Lung (tissue), 16 donors: ENCODE results near the gene CAMK2G. TPM values are rescaled to one million over a fixed set of nuclear protein-coding genes. Genes with fewer than 3 reads are reported as not detected.

Source experiments
- ATAC-seq: fragments of 200-7000 bp; cut with Tn5 transposase; one replicate; pipeline ENCODE4 v1.9.1; 2020; ENCODE audit warnings: moderate number of reproducible peaks; ENCODE audit not compliant: insufficient read depth, low FRiP score
- DNase-seq, 3 donors: peaks; one replicate each; pipeline ENCODE4 v3.0.0-alpha.2; 2013 to 2017
- H3K27ac ChIP-seq, 2 donors: one replicate each; pipeline ENCODE4 v1.5.1; 2013; ENCODE audit warnings: mild to moderate bottlenecking in 2 of 2, moderate library complexity in 2 of 2, control low read depth in 1 of 2, inconsistent platforms in 1 of 2, low read depth in 1 of 2, low read length in 1 of 2
- H3K27me3 ChIP-seq, 3 donors: one replicate each; pipeline ENCODE4 v1.5.1; 2013; ENCODE audit warnings: low read length in 2 of 3; ENCODE audit not compliant: control insufficient read depth in 3 of 3, insufficient read depth in 3 of 3
- H3K36me3 ChIP-seq, 4 donors: one replicate each; pipeline ENCODE4 v1.5.1; 2013; ENCODE audit warnings: low read length in 4 of 4, mild to moderate bottlenecking in 1 of 4, moderate library complexity in 1 of 4; ENCODE audit not compliant: control insufficient read depth in 4 of 4, insufficient read depth in 4 of 4
- H3K4me1 ChIP-seq, 5 donors: one replicate each; pipeline ENCODE4 v1.5.1; 2013; ENCODE audit warnings: low read length in 5 of 5, mild to moderate bottlenecking in 2 of 5, moderate library complexity in 1 of 5; ENCODE audit not compliant: control insufficient read depth in 5 of 5, insufficient read depth in 5 of 5
- H3K4me3 ChIP-seq: one replicate; pipeline ENCODE4 v1.5.1; 2013; ENCODE audit warnings: mild to moderate bottlenecking, control low read depth, moderate library complexity
- H3K9ac ChIP-seq, 2 donors: one replicate each; pipeline ENCODE4 v1.5.1; 2013; ENCODE audit warnings: low read length in 2 of 2, control low read depth in 1 of 2; ENCODE audit not compliant: insufficient read depth in 1 of 2
- H3K9me3 ChIP-seq, 4 donors: one replicate each; pipeline ENCODE4 v1.5.1; 2013; ENCODE audit warnings: low read length in 3 of 4, mild to moderate bottlenecking in 1 of 4, moderate library complexity in 1 of 4; ENCODE audit not compliant: control insufficient read depth in 4 of 4, insufficient read depth in 3 of 4
- CTCF ChIP-seq: IDR thresholded peaks from 2 replicates; pipeline ENCODE4 v1.5.1; 2012; ENCODE audit warnings: mild to moderate bottlenecking; ENCODE audit errors: control extremely low read depth, extremely low read depth
- WGBS, 2 donors: extraction: QIAGEN DNeasy Blood & Tissue Kit; methylation state at CpG; one replicate each; pipeline ENCODE4 v1.1.7; 2013; 5-methylcytosine and 5-hydroxymethylcytosine counted together
- long read RNA-seq, 5 donors: transcript quantifications; one replicate each; lab custom pipeline, GENCODE V29; 2026
- polyA plus RNA-seq, 2 donors: library from polyadenylated mRNA; stranded (reverse); fragments of 200-250 nt; gene quantifications; one replicate each; pipeline ENCODE4 v1.2.1, GENCODE V29; 2013
- total RNA-seq, 2 donors: library from RNA; depleted of rRNA in 1 of 2; stranded (reverse); fragments of >200 nt in 1 of 2; gene quantifications; one replicate each; pipeline ENCODE4 v1.2.1, GENCODE V29; 2014 to 2021
- donor health status: control.
- donor health status: control.
- donor health status: Bipolar disorder and iron deficiency.
- donor health status: healthy.
- donor health status: DM: yes; HTN: yes; CAD: no.

CAMK2G gene
- total RNA-seq: 10 to 100 TPM; 38.6 to 41.1 TPM
- polyA plus RNA-seq: 10 to 100 TPM; 15.8 to 19.4 TPM
- long read RNA-seq, donor 1, partial matches to known transcripts: 0 of 1 reads
- long read RNA-seq, donor 1, other reads (novel, unspliced or antisense): 0 of 1 reads
- long read RNA-seq, donor 2: 0 reads
- long read RNA-seq, donor 3, partial matches to known transcripts: 0 of 2 reads
- long read RNA-seq, donor 3, other reads (novel, unspliced or antisense): 0 of 2 reads
- long read RNA-seq, donor 4: 0 reads
- long read RNA-seq, donor 5, partial matches to known transcripts: 0 of 2 reads
- long read RNA-seq, donor 5, other reads (novel, unspliced or antisense): 0 of 2 reads

GRCh38 chr10:73874267-73875138 lies at the start of gene CAMK2G:
TSS of gene CAMK2G (minus strand) at chr10:73874555. CDS start at chr10:73874461, 94 bp downstream.
- Histone ChIP-seq H3K4me1 (peaks cover 0 to 14% (median 7%) of the 10 kb centered on the region in 5 donors), H3K27me3 (no peaks in the 10 kb centered on the region), H3K36me3 (peaks cover 0 to 9% (median 4%) of the 10 kb centered on the region in 4 donors), H3K9ac (no peak within 1 kb of the TSS), H3K9me3 (no peaks in the 10 kb centered on the region), H3K27ac (peak within 1 kb of the TSS in 1 of 2 donors; percentile 74), H3K4me3 (peak within 1 kb of the TSS; percentile 87)
- WGBS, 2 donors: 1 to 3% methylated on average over 49 to 95 of the region's 95 CpGs
- peak; percentile 79 to 84 (median 84) for DNase-seq
- peak; percentile 91 for ATAC-seq
- TF ChIP-seq CTCF: no peak

- no peaks in the 10 kb centered on the region for H3K36me3 ChIP-seq
- H3K27me3 ChIP-seq: no peaks in the 10 kb centered on the region
- DNase-seq: no peak
- no peak for ATAC-seq
- no peak overlapping the region for H3K27ac ChIP-seq
- TF ChIP-seq CTCF: no peak
- H3K9ac ChIP-seq: no peak overlapping the region
- 72 to 73% methylated on average over 2 of the region's 2 CpGs for WGBS, 2 donors
- peaks cover 0 to 14% (median 0%) of the 10 kb centered on the region in 5 donors for H3K4me1 ChIP-seq
- H3K9me3 ChIP-seq: no peaks in the 10 kb centered on the region
- no peak overlapping the region for H3K4me3 ChIP-seq
Observed at GRCh38 chr10:73922864-73923133, 48.4 kb upstream of the CAMK2G start.

- no peak overlapping the region for H3K27ac ChIP-seq
- TF ChIP-seq CTCF: no peak
- H3K36me3 ChIP-seq: no peaks in the 10 kb centered on the region
- WGBS, 2 donors: 83 to 84% methylated on average over 6 of the region's 6 CpGs
- no peaks in the 10 kb centered on the region for H3K27me3 ChIP-seq
- H3K4me3 ChIP-seq: no peak overlapping the region
- no peaks in the 10 kb centered on the region for H3K9me3 ChIP-seq
- DNase-seq (no peak), ATAC-seq (no peak)
- H3K4me1 ChIP-seq: peaks cover 0 to 14% (median 0%) of the 10 kb centered on the region in 5 donors
- H3K9ac ChIP-seq: no peak overlapping the region
Observed at GRCh38 chr10:73922007-73922863, 47.9 kb upstream of the CAMK2G start.
